Hepatic stellate cell (primary cell): ENCODE data around the gene GALNT2.

Source experiments
- DNase-seq: peaks from one replicate; pipeline ENCODE4 v3.0.0; 2011; ENCODE audit warnings: low spot score

GALNT2 gene

GRCh38 chr1:230186003-230186863, 119.2 kb downstream of the GALNT2 start:
- DNase-seq, result peak; percentile 67

- DNase-seq, result no peak
Measured at GRCh38 chr1:230186874-230187273, 119.8 kb downstream of the GALNT2 start.

GRCh38 chr1:230187290-230187689, 120.3 kb downstream of the GALNT2 start:
- no peak for DNase-seq

- no peak for DNase-seq
Measured at GRCh38 chr1:230188826-230189225, 121.8 kb downstream of the GALNT2 start.

- DNase-seq, result no peak
Measured at GRCh38 chr1:230189341-230189740, 122.3 kb downstream of the GALNT2 start.

- no peak for DNase-seq
Measured at GRCh38 chr1:230189824-230190223, 122.8 kb downstream of the GALNT2 start.

- DNase-seq, result peak; percentile 76
Measured at GRCh38 chr1:230191079-230191804, 124.2 kb downstream of the GALNT2 start.

GRCh38 chr1:230191855-230192254, 124.8 kb downstream of the GALNT2 start:
- DNase-seq, result no peak

GRCh38 chr1:230194525-230194924, 127.5 kb downstream of the GALNT2 start:
- DNase-seq, result no peak

GRCh38 chr1:230195199-230195598, 128.2 kb downstream of the GALNT2 start:
- DNase-seq, result no peak

GRCh38 chr1:230196077-230196476, 129.0 kb downstream of the GALNT2 start:
- DNase-seq, result no peak

GRCh38 chr1:230197644-230198567, 130.9 kb downstream of the GALNT2 start:
- DNase-seq, result no peak

GRCh38 chr1:230199034-230199433, 132.0 kb downstream of the GALNT2 start:
- no peak for DNase-seq

GRCh38 chr1:230199554-230199953, 132.5 kb downstream of the GALNT2 start:
- DNase-seq, result no peak

- no peak for DNase-seq
Measured at GRCh38 chr1:230200276-230200675, 133.2 kb downstream of the GALNT2 start.

GRCh38 chr1:230201445-230201844, 134.4 kb downstream of the GALNT2 start:
- no peak for DNase-seq

- DNase-seq, result no peak
Measured at GRCh38 chr1:230204842-230205241, 137.8 kb downstream of the GALNT2 start.

- DNase-seq, result peak; percentile 41
Measured at GRCh38 chr1:230205719-230206198, 138.7 kb downstream of the GALNT2 start.

- DNase-seq, result no peak
Measured at GRCh38 chr1:230206207-230206606, 139.2 kb downstream of the GALNT2 start.

GRCh38 chr1:230206976-230207375, 139.9 kb downstream of the GALNT2 start:
- DNase-seq, result no peak

GRCh38 chr1:230207598-230207997, 140.6 kb downstream of the GALNT2 start:
- DNase-seq, result no peak
